ENCODE data around the gene ATF1. TPM values are rescaled to one million over a fixed set of nuclear protein-coding genes. Genes with fewer than 3 reads are reported as not detected.

ATF1 gene
- total and polyA plus RNA-seq, 2 of the 8 experiments (the other 6 are each of a cell fraction or from before 2014, with no cell fraction given): 23.2 to 41.8 TPM

GRCh38 chr12:50842637-50843493, 79.0 kb downstream of the ATF1 start, which contains the start of gene TMPRSS12:
TMPRSS12 (plus strand) TSS chr12:50842926; CDS start chr12:50842965, 39 bp downstream.
- peak within 1 kb of the TSS; percentile 32; the same call in 1 of the 2 replicates for H3K27ac ChIP-seq (ENCODE audit: low read depth, low read length)
- no peak within 1 kb of the TSS; the same call in 1 of the 2 replicates for H2BK20ac ChIP-seq (ENCODE audit: low read length)
- peak within 1 kb of the TSS; percentile 18 for H4K5ac ChIP-seq (ENCODE audit: insufficient read length, low read depth, low read length)
- no peak within 1 kb of the TSS for H3K23ac ChIP-seq (ENCODE audit: insufficient read length)
- no peaks in the 10 kb centered on the region for H3K23me2 ChIP-seq (ENCODE audit: low read depth, low read length)
- peaks cover 5 to 6% of the 10 kb centered on the region in 2 experiments; a peak in 2 of 4 replicates for H3K9me3 ChIP-seq (ENCODE audit: insufficient read depth in 2 of 2, low read depth in 1 of 2, low read length in 1 of 2)
- H2BK120ac ChIP-seq (replicated peaks; ENCODE audit: low read depth, low read length): no peak within 1 kb of the TSS
- FAIRE-seq: no peak
- no peak within 1 kb of the TSS for H3K14ac ChIP-seq (ENCODE audit: insufficient read length)
- ChIA-PET CTCF (ENCODE audit: partially characterized antibody) (interaction anchor here (0.6 to 1.5 kb wide), 5 partner anchors 14 to 1838 kb away, joined by 3 read pairs; no protein-coding TSS in a partner anchor), POLR2A (ENCODE audit: partially characterized antibody) (interaction anchor here (0.6 to 0.8 kb wide), 3 partner anchors 143 to 239 kb away, joined by 3 read pairs; no protein-coding TSS in a partner anchor)
- WGBS, 2 experiments (ENCODE audit: extremely low coverage in 1 of 2, insufficient coverage in 1 of 2, insufficient read length in 1 of 2, insufficient replicate concordance in 2 of 2, low coverage in 1 of 2, low lambda C conversion rate in 2 of 2, missing lambda C conversion rate in 1 of 2): 50% methylated on average over 35 of the region's 36 CpGs; no CpG with 5 or more reads in 1 of the 2 experiments
- H3K36me3 ChIP-seq (ENCODE audit: control insufficient read depth in 2 of 4, insufficient read depth in 4 of 4, low read length in 3 of 4): no peaks in the 10 kb centered on the region
- no peak within 1 kb of the TSS; a peak in 1 of 7 replicates for H3K9ac ChIP-seq (replicated peaks in 1 of 4; ENCODE audit: extremely low read depth in 1 of 4, low read depth in 3 of 4, low read length in 3 of 4)
- DNase-seq (ENCODE audit: low read depth in 1 of 2, low spot score in 2 of 2): peak; percentile 60 to 74
- H3K4me2 ChIP-seq (ENCODE audit: insufficient read depth in 1 of 2, low read depth in 2 of 2, low read length in 2 of 2): peak within 1 kb of the TSS; percentile 47 to 63
- no peak within 1 kb of the TSS for H2AK5ac ChIP-seq (ENCODE audit: low read depth, low read length)
- H3K4me3 ChIP-seq (ENCODE audit: extremely low read depth in 1 of 4, insufficient read depth in 2 of 4, low read depth in 3 of 4, low read length in 4 of 4): peak within 1 kb of the TSS; percentile 4 to 48 (median 17); a peak in 6 of 8 replicates
- H2BK12ac ChIP-seq (ENCODE audit: low read depth, low read length): peak within 1 kb of the TSS; percentile 92
- H4K8ac ChIP-seq (ENCODE audit: extremely low read depth, insufficient read depth, low read length): peak within 1 kb of the TSS; percentile 73
- H3K79me1 ChIP-seq (ENCODE audit: low read depth, low read length): no peaks in the 10 kb centered on the region
- H2BK15ac ChIP-seq (ENCODE audit: low read length): peak within 1 kb of the TSS; percentile 61; the same call in 1 of the 2 replicates
- peak within 1 kb of the TSS; percentile 83 for H3K18ac ChIP-seq (ENCODE audit: extremely low read depth, low read length)
- H3K56ac ChIP-seq (replicated peaks; ENCODE audit: insufficient read length, low read depth, low read length): no peak within 1 kb of the TSS
- no peak within 1 kb of the TSS for H3K4ac ChIP-seq (replicated peaks; ENCODE audit: insufficient read length, low read depth, low read length)
- H4K91ac ChIP-seq (replicated peaks; ENCODE audit: insufficient read length, low read length): peak within 1 kb of the TSS; percentile 76
- no peaks in the 10 kb centered on the region for H4K20me1 ChIP-seq (replicated peaks in 1 of 2; ENCODE audit: control insufficient read depth in 1 of 2, insufficient read depth in 2 of 2, low read length in 2 of 2)
- no peaks in the 10 kb centered on the region; a peak in 1 of 7 replicates for H3K4me1 ChIP-seq (replicated peaks in 1 of 4; ENCODE audit: control insufficient read depth in 3 of 4, insufficient read depth in 4 of 4, low read length in 3 of 4)
- no peaks in the 10 kb centered on the region for H3K79me2 ChIP-seq (ENCODE audit: control insufficient read depth in 1 of 2, insufficient read depth in 2 of 2, low read length in 2 of 2)
- peak within 1 kb of the TSS; percentile 97 for H2AFZ ChIP-seq (ENCODE audit: low read length)
- H2BK5ac ChIP-seq (ENCODE audit: low read depth, low read length): peak within 1 kb of the TSS; percentile 61; the same call in 1 of the 2 replicates
- H3K27me3 ChIP-seq (replicated peaks in 1 of 4; ENCODE audit: control insufficient read depth in 3 of 4, extremely low read depth in 1 of 4, insufficient read depth in 3 of 4, low read length in 3 of 4): no peaks in the 10 kb centered on the region; a peak in 1 of 7 replicates
- TF ChIP-seq KDM1A (IDR thresholded peaks at IDR 0.05; ENCODE audit: borderline replicate concordance, low read length) (peak; percentile 69; the same call in 1 of the 2 replicates), TEAD4 (IDR thresholded peaks at IDR 0.05; ENCODE audit: low read depth, low read length) (no peak), JUN (IDR thresholded peaks at IDR 0.05; ENCODE audit: low read depth, low read length) (no peak), JUND (IDR thresholded peaks at IDR 0.05; ENCODE audit: low read length) (no peak), HDAC2 (IDR thresholded peaks at IDR 0.05; ENCODE audit: borderline replicate concordance in 1 of 2, low read depth in 2 of 2, low read length in 2 of 2) (0 out of 4 replicates have a peak, but pooled peaks of 1 of the 2 experiments have one; percentile 48), PHF8 (conservative IDR thresholded peaks at IDR 0.05; ENCODE audit: low read depth, low read length) (peak; percentile 47; the same call in 1 of the 2 replicates), ASH2L (IDR thresholded peaks at IDR 0.05; ENCODE audit: low read length) (peak; percentile 73), RBBP5 (IDR thresholded peaks at IDR 0.05; ENCODE audit: borderline replicate concordance, low read depth, low read length) (peak; percentile 68; the same call in 1 of the 2 replicates), POLR2A (IDR thresholded peaks at IDR 0.05; ENCODE audit: control extremely low read depth in 1 of 2, low read depth in 2 of 2, low read length in 2 of 2) (peak in 1 of 2 experiments; percentile 37; a peak in 1 of 3 replicates), YY1 (IDR thresholded peaks at IDR 0.05; ENCODE audit: low read depth, low read length) (peak; percentile 94)
